Uterus (tissue), 2 donors: ENCODE results near the gene ZNF48.

Experiments
- CTCF ChIP-seq, 4 experiments: fragments of 200-600 bp in 2 of 4; fragments of 450-650 bp in 2 of 4; sonication (generic) in 2 of 4; IDR thresholded peaks; one replicate each; pipeline ENCODE4 v1.5.1; 2016 to 2019; ENCODE audit warnings: antibody characterized with exemption in 4 of 4, mild to moderate bottlenecking in 2 of 4, moderate library complexity in 1 of 4
- POLR2A ChIP-seq, 2 donors: fragments of 450-650 bp; IDR thresholded peaks; one replicate each; pipeline ENCODE4 v1.6.1; 2016; ENCODE audit warnings: antibody characterized with exemption in 2 of 2, mild to moderate bottlenecking in 1 of 2, moderate library complexity in 1 of 2

GRCh38 chr16:30449116-30449435, 53.9 kb downstream of the ZNF48 start:
- no peak for TF ChIP-seq CTCF (IDR thresholded peaks at IDR 0.05)
- no peak for TF ChIP-seq POLR2A (IDR thresholded peaks at IDR 0.05)
